Liver (tissue), 9 donors: ENCODE measurements around the gene GLIS1. TPM values are rescaled to one million over a fixed set of nuclear protein-coding genes. Genes with fewer than 3 reads are reported as not detected.

Source experiments
- DNase-seq: peaks from one replicate; pipeline ENCODE4 v3.0.0-alpha.2; 2017; ENCODE audit warnings: low spot score
- H3K27ac ChIP-seq, 2 donors: one replicate each; pipeline ENCODE4 v1.7.0; 2013; ENCODE audit warnings: inconsistent platforms in 2 of 2, low read length in 2 of 2, control low read depth in 1 of 2, low read depth in 1 of 2, mild to moderate bottlenecking in 1 of 2
- H3K27me3 ChIP-seq, 4 donors: one replicate each; pipeline versions ENCODE4 v1.6.1 to v1.7.0; 2013; ENCODE audit warnings: low read length in 3 of 4, inconsistent platforms in 1 of 4, mild to moderate bottlenecking in 1 of 4, moderate library complexity in 1 of 4; ENCODE audit not compliant: control insufficient read depth in 4 of 4, insufficient read depth in 4 of 4
- H3K36me3 ChIP-seq, 4 donors: one replicate each; pipeline versions ENCODE4 v1.6.1 to v1.7.0; 2013; ENCODE audit warnings: low read length in 3 of 4, mild to moderate bottlenecking in 3 of 4, low read depth in 1 of 4, moderate library complexity in 1 of 4; ENCODE audit not compliant: control insufficient read depth in 4 of 4, insufficient read depth in 3 of 4
- H3K4me1 ChIP-seq, 4 donors: one replicate each; pipeline versions ENCODE4 v1.6.1 to v1.7.0; 2013; ENCODE audit warnings: low read length in 3 of 4, mild to moderate bottlenecking in 3 of 4, moderate library complexity in 1 of 4; ENCODE audit not compliant: control insufficient read depth in 4 of 4, insufficient read depth in 4 of 4
- H3K4me3 ChIP-seq, 3 donors: one replicate each; pipeline versions ENCODE4 v1.6.1 to v1.7.0; 2013; ENCODE audit warnings: low read length in 3 of 3, control low read depth in 1 of 3, low read depth in 1 of 3, mild to moderate bottlenecking in 1 of 3
- H3K9ac ChIP-seq, 2 donors: one replicate each; pipeline ENCODE4 v1.7.0; 2013; ENCODE audit warnings: low read length in 2 of 2, mild to moderate bottlenecking in 2 of 2, moderate library complexity in 2 of 2, control low read depth in 1 of 2, low read depth in 1 of 2
- H3K9me3 ChIP-seq, 4 donors: one replicate each; pipeline versions ENCODE4 v1.6.1 to v1.7.0; 2013; ENCODE audit warnings: low read length in 3 of 4; ENCODE audit not compliant: control insufficient read depth in 4 of 4
- ATF3 ChIP-seq: IDR thresholded peaks from 2 replicates; pipeline ENCODE4 v1.6.1; 2016; ENCODE audit warnings: antibody characterized with exemption
- CTCF ChIP-seq: fragments of 150-350 bp; IDR thresholded peaks from 2 replicates; pipeline ENCODE4 v1.5.1; 2017; ENCODE audit warnings: improper control_type of control experiment, low read depth, low read length; ENCODE audit not compliant: missing input control
- EGR1 ChIP-seq, 2 donors: IDR thresholded peaks; 2 replicates each; pipeline ENCODE4 v1.6.1; 2016 to 2018; ENCODE audit warnings: antibody characterized with exemption in 2 of 2, low read depth in 2 of 2
- FOXA2 ChIP-seq: IDR thresholded peaks from 2 replicates; pipeline ENCODE4 v1.6.1; 2016; ENCODE audit warnings: antibody characterized with exemption
- GABPA ChIP-seq, 2 donors: IDR thresholded peaks in 1 of 2; conservative IDR thresholded peaks in 1 of 2; 2 replicates each; pipeline ENCODE4 v1.6.1; 2016; ENCODE audit warnings: antibody characterized with exemption in 2 of 2, mild to moderate bottlenecking in 1 of 2, moderate library complexity in 1 of 2
- HNF4A ChIP-seq, 2 donors: conservative IDR thresholded peaks; 2 replicates each; pipeline ENCODE4 v1.6.1; 2016; ENCODE audit warnings: antibody characterized with exemption in 2 of 2, mild to moderate bottlenecking in 2 of 2
- HNF4G ChIP-seq: IDR thresholded peaks from 2 replicates; pipeline ENCODE4 v1.6.1; 2016; ENCODE audit warnings: antibody characterized with exemption
- JUND ChIP-seq, 2 donors: IDR thresholded peaks; 2 replicates each; pipeline ENCODE4 v1.6.1; 2016; ENCODE audit warnings: antibody characterized with exemption in 2 of 2
- MAX ChIP-seq: IDR thresholded peaks from 2 replicates; pipeline ENCODE4 v1.6.1; 2016; ENCODE audit warnings: antibody characterized with exemption
- RAD21 ChIP-seq, 2 donors: IDR thresholded peaks; 2 replicates each; pipeline ENCODE4 v1.6.1; 2016; ENCODE audit warnings: antibody characterized with exemption in 2 of 2, mild to moderate bottlenecking in 2 of 2
- REST ChIP-seq: IDR thresholded peaks from 2 replicates; pipeline ENCODE4 v1.6.1; 2016; ENCODE audit warnings: antibody characterized with exemption, mild to moderate bottlenecking
- RXRA ChIP-seq, 2 donors: IDR thresholded peaks; 2 replicates each; pipeline ENCODE4 v1.6.1; 2017 to 2018; ENCODE audit warnings: antibody characterized with exemption in 2 of 2, mild to moderate bottlenecking in 1 of 2
- SP1 ChIP-seq: IDR thresholded peaks from 2 replicates; pipeline ENCODE4 v1.6.1; 2018; ENCODE audit warnings: antibody characterized with exemption, mild to moderate bottlenecking
- TAF1 ChIP-seq: conservative IDR thresholded peaks from 2 replicates; pipeline ENCODE4 v1.6.1; 2016; ENCODE audit warnings: antibody characterized with exemption, mild to moderate bottlenecking
- YY1 ChIP-seq: IDR thresholded peaks from 2 replicates; pipeline ENCODE4 v1.6.1; 2016; ENCODE audit warnings: antibody characterized with exemption, mild to moderate bottlenecking
- WGBS: extraction: QIAGEN DNeasy Blood & Tissue Kit; methylation state at CpG from one replicate; pipeline ENCODE4 v1.1.7; 2013; 5-methylcytosine and 5-hydroxymethylcytosine counted together
- polyA plus RNA-seq, 2 donors: library from polyadenylated mRNA; stranded (reverse) in 1 of 2; unstranded in 1 of 2; fragments of 200-250 nt in 1 of 2; fragments of >200 nt in 1 of 2; fragmentation: Nextera tagmentation in 1 of 2; extraction: Ambion mirVana in 1 of 2; gene quantifications; one replicate each; pipeline versions ENCODE4 v1.2.1 to v1.2.3, GENCODE V29; 2013 to 2015
- total RNA-seq, 2 donors: library from RNA; depleted of rRNA; stranded (reverse); fragments of >200 nt; gene quantifications; one replicate each; pipeline ENCODE4 v1.2.3, GENCODE V29; 2014
- donor health status: healthy.
- donor health status: healthy.
- donor health status: healthy.
- donor health status: healthy.
- donor health status: healthy.

Gene GLIS1
- total and polyA plus RNA-seq, 4 donors: under 0.01 to 0.05 TPM; not detected in 2

GRCh38 chr1:53705446-53706096, 33.4 kb downstream of the GLIS1 start:
- TF ChIP-seq MAX (no peak), HNF4G (no peak), FOXA2 (no peak), SP1 (no peak), CTCF (no peak), ATF3 (no peak), JUND (IDR thresholded peaks at IDR 0.05) (no peak), EGR1 (IDR thresholded peaks at IDR 0.05; ENCODE audit: low read depth in 2 of 2) (no peak), REST (no peak), RXRA (IDR thresholded peaks at IDR 0.05) (no peak), GABPA (IDR thresholded peaks at IDR 0.05 in 1 of 2, conservative IDR thresholded peaks at IDR 0.05 in 1 of 2) (no peak), YY1 (no peak), TAF1 (no peak)
- no peak overlapping the region for H3K9ac ChIP-seq
- DNase-seq: no peak
- H3K27me3 ChIP-seq: no peaks in the 10 kb centered on the region
- no peaks in the 10 kb centered on the region for H3K36me3 ChIP-seq
- H3K4me1 ChIP-seq: no peaks in the 10 kb centered on the region
- H3K4me3 ChIP-seq: no peak overlapping the region
- no peak overlapping the region for H3K27ac ChIP-seq
- WGBS: 75% methylated on average over 7 of the region's 7 CpGs
- H3K9me3 ChIP-seq: no peaks in the 10 kb centered on the region

GRCh38 chr1:53704804-53705445, 34.0 kb downstream of the GLIS1 start:
- no peaks in the 10 kb centered on the region for H3K36me3 ChIP-seq
- H3K27ac ChIP-seq: no peak overlapping the region
- TF ChIP-seq JUND (IDR thresholded peaks at IDR 0.05) (no peak), GABPA (IDR thresholded peaks at IDR 0.05 in 1 of 2, conservative IDR thresholded peaks at IDR 0.05 in 1 of 2) (no peak), MAX (no peak), RAD21 (IDR thresholded peaks at IDR 0.05) (no peak), REST (no peak), EGR1 (IDR thresholded peaks at IDR 0.05; ENCODE audit: low read depth in 2 of 2) (no peak), FOXA2 (no peak), HNF4A (conservative IDR thresholded peaks at IDR 0.05) (no peak)
- no peaks in the 10 kb centered on the region for H3K27me3 ChIP-seq
- no peak overlapping the region for H3K9ac ChIP-seq
- no peak for DNase-seq
- WGBS: 96% methylated on average over 8 of the region's 8 CpGs
- no peaks in the 10 kb centered on the region for H3K4me1 ChIP-seq
- no peaks in the 10 kb centered on the region for H3K9me3 ChIP-seq
- H3K4me3 ChIP-seq: no peak overlapping the region
